GM19468 (cell line): ENCODE measurements around the gene SHISAL1.

Source experiments
- ATAC-seq: cut with Tn5 transposase; IDR thresholded peaks from one replicate; pipeline ENCODE4 v1.9.1; 2021; ENCODE audit warnings: mild to moderate bottlenecking, moderate library complexity, moderate number of reproducible peaks; ENCODE audit not compliant: unreplicated experiment; ENCODE audit errors: extremely low read depth

Gene SHISAL1

DNA sequence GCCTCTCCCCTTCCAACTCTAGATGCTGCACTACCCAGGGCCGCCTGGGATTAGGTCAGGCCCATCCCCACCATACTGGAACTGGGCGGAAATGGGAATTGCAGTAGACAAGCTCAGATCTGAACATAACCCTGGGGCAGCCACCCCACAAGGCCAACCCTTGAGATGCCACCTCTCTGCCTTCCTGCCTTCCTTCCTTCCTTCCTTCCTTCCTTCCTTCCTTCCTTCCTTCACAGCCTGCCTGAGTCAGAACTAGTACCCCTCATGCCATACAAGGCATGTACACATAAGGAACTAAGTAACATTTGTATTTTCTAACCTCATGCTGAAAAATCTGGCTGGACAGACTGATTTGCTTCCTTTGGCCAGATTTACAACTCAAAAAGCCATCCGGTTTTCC, 28.0 kb downstream of the SHISAL1 start:
- ATAC-seq, result no peak

DNA sequence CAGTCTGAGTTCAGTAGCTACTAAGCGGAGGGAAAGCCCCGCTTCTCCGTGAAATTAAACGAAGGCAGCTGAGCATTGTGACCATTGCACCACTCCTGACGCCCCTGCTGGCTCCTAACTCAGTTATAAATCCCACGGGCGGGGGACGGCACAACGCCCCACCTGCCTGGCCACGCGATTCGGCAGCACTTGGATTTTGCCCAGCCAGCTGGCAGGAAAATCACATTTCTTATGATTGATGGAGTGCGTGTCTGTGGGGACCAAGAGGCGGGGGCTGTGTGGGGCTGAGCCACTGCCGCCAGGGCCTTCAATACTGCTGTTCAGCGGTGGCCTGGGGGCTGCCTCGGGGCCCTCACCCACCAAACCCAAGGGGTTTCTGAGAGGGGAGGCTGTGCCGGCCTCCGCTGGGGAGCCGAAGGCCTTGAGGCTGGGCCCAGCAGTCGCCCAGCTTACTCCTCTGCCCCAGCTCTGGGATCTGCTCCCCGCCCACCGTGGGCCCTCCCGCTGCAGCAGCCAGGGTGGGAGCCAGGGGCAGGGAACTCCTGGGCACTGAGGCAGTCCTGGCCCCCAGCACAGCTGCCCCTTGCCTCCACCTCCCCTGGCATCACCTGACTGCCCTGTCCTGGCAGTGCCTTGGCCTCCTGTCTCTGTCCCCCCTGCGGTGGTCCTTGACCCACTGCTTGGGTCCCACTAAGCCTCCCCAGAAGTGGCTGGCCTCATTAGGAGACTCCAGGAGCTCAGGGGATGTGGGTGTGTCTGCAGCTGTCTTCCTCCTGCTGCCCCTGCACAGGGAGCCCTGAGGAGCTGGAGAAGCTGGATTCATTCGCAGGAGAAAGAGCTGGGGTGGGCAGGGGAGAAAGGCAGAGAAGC, 30.7 kb downstream of the SHISAL1 start:
- no peak for ATAC-seq

DNA sequence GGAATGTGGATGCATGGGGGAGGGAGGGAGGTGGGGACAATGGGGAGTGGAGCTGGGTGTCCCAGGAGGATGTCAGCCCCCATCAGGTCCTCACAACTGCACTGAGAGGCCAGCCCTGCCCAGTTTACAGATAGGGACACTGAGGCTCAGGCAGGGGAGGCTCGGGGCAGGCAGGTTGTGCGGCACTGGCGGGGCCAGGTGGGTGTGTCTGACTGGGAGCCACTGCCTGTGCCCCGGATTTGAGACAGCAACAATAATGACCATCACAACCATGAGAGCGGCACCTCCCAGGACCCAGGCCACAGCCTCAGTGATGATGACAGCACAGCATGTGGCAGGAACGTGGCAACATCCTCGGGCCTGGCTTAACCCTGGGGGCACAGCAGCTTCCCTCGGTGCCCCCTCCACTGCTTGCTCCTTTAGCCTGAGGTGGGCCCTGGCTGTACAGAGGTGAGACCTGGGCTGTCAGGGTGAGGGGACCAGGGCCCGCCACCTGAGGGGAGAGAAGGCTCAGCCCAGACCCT, 32.0 kb downstream of the SHISAL1 start:
- ATAC-seq, result no peak

DNA sequence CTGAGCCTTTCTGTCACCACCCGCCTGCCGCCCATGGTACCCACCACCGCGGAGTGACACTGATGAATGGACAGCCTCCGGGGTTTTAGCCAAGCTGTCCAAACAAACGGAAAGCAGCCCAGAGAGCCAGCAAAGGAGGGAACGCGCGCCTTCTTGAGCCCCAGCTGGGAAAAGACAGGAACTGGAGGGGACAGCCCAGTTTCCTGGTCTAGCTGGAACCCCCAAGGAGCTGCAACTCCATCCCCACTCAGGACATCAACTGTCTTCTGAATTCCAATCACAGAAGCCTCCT, 33.7 kb downstream of the SHISAL1 start:
- ATAC-seq, result no peak

DNA sequence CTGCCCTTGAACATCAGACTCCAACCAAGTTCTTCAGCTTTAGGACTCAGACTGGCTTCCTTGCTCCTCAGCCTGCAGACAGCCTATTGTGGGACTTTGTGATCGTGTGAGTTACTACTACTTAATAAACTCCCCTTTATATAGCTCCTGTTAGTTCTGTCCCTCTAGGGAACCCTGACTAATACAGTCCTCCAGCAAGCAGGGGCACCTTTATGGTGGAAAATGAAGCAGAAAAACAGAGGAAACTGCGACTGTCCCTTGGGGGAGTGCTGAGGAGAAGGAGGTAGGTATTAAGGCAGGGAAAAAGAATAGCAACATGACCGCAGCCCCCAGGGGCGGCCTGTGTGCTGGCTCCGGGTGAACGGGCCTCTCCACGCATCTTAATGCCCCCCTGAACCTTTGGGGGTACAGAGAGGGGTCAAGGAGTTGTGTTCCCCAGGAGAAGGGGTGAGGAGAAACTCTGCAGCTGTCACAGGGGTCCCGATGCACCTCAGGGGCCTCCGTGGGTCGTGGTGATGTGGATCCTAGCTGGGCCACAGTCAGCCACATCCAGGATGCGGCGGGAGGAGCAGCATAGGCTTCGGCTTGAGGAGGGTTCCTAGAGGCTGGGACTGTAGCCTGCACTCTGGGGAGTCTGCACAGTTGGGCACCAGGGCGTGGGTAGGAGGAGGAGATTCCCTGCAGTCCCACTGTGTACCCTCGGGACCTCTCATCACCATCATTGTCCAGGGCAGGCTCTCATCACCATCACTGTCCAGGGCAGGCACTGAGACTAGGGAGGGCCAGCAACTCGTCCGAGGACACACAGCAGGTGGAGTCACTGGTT, 34.3 kb downstream of the SHISAL1 start:
- no peak for ATAC-seq

DNA sequence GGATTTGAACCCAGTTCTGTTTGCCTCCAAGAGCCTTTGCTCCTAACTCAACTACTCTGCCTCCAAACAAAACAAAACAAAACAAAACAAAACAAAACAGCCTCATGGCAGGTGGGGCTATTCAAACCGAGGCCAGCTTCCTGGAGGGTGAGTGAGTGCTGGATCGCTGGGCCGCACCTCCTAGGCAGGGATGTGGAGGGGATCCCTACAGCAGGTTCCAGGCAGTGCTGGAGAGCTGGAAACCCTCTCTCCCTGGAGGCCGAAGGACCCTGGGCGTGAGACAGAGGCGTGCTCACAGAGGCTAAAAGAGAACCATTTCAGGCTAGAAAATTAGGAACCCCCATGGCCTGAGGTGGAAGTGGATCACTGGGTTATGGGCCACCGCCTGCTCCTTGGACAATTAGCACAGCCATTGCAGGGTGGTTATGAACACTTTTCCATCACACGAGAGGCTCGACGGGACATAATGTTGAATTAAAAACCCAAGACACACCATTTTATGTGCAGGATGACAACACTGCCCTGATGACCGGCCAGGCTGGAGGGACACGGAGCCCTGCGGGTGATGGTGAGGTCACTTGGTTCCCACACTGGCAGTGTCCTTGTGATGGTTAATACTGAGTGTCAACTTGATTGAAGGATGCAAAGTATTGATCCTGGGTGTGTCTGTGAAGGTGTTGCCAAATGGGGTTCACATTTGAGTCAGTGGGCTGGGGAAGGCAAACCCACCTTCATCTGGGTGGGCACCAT, 35.2 kb downstream of the SHISAL1 start:
- no peak for ATAC-seq

DNA sequence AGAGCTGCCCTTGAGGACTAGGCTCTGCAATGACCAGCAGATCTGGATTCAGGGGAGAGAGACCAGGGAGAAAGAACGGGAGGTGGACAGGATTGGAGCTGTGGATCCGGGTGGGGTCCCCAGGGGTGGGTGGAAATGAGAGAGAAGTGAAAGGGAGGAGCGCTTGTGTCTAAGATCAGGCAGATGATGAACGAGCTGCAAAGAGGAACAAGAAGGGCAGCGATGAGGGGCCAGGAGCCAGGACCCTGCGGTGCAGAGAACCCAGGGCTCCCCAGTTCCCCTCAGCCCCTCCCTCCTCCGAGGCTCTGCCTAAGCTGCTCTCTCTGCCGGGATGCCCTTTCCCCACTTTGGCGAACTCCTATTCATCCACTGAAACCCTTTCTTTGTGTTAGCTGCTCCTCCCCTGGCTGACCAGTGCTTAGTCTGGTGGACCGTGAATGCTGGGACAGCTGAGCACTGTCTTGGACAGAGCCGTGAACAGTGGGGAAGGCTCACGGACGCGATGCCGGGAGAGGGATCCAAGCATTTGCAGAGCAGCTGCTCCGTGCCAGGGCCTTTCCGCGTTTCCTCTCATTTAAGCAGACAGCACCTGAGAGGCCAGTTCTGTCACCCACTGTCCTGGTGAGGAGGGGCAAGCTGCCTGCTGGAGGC, 35.9 kb downstream of the SHISAL1 start:
- no peak for ATAC-seq

DNA sequence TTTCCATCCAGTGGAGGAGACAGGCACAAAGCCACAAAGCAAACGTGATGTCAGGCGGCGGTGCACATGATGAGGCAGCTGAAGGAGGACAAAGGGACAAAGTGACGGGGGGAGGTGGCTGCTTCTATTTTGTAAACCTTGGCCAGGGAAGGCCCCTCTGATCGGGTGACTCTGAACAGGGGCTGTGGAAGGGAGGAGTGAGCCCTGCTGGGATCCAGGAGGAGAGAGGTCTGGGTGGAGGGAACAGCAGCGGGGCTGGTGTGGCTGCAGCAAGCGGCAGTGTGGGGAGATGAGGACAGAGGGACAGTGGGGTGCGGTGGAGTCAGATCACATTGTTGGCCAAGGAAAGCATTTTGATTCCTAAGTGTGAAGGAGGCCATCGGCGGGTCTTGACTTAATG, 36.7 kb downstream of the SHISAL1 start:
- no peak for ATAC-seq

DNA sequence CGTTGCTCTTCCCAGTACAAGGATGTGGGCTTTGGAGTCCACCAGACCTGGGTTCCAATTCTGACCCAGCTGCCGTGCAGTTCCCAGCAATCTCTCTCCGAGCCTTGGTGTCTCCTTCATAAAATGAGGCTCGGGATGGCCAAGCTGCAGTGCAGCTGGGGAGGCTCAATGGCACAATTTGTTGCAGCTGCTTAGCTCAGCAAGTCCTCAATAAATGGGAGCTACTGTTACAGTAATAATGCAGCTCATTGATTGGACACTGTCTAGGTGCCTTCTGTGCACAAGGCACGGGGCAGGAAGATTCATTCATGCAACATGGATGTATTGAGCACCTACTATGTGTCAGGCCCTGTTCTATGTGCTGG, 37.1 kb downstream of the SHISAL1 start:
- ATAC-seq, result no peak

DNA sequence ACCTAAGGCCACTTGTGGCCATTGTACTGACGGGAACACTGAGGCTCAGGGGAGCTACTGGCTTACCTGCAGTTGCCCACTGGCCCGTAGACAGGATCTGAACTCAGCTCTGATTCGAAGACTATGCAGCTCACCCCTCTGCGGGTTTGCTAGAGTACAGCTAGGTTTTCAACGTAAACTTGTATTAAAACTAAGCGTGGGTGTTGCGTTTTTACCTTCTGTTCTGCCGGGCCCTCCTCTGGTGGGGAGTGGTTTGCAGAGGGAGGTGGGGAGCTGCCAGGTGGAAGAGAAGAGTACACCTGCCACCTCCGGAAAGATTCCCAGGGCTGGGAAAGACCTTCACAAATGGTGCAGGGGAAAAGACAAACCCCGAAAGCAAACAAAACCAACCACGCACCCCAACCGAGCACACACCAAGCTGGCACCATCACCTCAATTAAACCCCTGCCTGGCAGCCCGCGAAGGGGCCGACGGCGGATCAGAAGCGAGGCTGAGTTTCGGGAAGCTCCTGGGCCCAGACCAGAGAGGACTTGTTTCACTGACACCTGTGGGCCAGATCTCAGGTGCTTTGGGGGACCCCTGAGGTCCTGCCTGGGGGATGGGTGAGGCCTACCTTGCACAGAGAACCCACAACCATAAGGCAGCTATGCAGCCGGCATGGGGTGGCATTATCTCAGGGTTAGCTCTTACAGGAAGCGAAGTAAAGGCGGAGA, 37.7 kb downstream of the SHISAL1 start:
- no peak for ATAC-seq

DNA sequence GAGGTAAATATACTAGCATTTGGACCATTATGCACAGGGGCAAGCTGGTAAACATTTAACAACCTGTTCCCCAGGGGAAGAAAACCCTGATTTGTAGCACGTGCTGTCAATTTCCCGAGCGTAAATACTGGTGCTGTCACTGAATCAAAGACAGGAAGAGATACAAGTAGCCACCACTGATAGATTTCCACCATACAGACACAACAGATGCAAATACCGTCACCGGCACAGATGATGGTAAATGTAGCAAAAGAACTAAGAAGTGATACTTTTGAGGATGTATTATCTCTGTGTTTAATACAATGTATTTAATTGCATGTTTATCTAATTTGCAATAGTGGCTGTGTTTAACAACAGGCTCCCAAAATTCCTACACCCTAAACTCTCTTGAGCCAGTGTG, 39.6 kb downstream of the SHISAL1 start:
- no peak for ATAC-seq

DNA sequence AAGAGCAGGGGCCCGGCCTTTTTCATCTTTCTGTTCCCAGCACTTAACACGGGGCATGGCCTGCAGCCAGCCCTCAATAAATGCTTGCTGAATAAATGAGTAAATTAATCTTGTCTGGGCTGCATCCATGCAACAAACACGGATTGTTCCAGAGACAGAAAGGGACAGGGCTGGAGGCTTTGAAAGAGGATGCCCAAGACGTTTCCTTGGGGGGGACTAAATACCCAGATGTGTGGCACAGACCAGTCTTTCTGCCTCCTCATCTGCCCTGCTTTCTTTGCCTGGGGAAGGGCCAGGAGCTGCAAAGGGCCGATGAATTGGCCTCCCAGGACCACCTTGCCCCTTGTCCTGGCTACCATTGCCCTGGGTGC, 40.4 kb downstream of the SHISAL1 start:
- ATAC-seq, result no peak

DNA sequence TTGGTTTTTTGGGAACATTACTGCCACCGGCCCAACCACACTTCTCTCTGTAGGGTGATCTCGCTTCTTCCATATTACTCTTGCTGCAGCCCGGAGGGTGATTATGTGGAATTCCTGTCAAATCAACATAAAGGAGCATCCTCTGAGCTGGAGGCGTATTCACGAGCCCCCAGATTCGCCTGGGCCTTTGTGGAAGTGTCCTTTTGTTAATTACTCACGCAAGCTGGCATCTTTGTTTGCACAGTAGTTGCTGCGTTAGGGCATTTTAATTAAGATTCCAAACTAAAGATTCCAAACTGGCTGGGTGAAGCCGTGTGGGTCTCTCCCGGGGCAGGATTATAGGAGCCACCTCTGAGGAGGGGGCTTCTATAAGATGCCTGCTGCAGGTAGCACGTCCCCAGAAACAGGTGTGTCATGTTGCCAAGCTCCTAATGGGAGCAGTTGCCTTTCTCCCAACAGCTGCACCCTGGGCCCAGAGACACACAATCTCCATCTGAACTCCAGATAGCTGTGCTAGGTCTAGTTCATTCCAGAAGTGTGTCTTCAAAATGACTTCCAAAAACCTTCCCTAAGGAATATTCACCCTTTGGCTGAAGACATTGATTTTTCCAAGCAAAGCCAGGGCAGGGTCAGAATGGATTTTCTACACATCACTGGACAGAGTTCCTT, 40.9 kb downstream of the SHISAL1 start:
- ATAC-seq, result no peak

DNA sequence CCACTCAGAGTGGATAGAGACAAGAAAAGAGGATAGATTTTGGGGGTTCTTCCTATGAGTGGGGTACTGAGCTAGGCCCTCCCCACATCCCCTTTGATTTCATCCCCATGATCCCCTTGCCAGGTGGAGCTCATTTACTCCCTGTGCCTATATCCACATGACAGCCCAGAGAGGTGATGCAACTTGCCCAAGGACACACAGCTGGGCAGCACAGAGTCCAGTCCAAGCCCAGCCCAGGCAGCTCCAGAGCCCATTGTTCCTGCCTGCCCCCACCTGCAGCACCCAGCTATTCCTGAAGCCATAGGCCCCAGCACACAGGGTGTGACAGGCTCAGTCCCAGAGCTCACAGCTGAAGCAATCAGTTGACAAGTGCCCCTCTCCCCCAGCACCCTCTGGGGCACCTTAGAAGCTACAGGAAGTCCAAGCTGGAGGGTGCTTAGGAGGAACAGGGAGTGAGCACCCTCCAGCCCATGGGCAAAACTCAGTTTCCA, 41.7 kb downstream of the SHISAL1 start:
- ATAC-seq, result no peak

DNA sequence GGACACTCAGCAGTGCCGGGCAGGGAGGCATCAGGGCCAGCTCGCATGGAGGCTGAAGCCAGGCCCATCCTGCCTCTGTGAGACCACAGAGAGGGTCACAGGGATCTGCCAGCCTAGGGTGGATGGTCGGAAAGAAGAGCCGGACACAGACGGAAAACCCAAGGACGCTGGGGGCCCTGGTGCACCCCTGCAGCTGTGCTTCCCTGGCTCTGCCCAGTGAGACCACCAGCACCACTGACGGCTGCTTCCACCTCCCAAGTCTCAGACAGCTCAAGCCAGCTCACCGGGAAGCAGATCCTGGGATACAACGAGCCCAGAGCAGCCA, 42.2 kb downstream of the SHISAL1 start:
- no peak for ATAC-seq

DNA sequence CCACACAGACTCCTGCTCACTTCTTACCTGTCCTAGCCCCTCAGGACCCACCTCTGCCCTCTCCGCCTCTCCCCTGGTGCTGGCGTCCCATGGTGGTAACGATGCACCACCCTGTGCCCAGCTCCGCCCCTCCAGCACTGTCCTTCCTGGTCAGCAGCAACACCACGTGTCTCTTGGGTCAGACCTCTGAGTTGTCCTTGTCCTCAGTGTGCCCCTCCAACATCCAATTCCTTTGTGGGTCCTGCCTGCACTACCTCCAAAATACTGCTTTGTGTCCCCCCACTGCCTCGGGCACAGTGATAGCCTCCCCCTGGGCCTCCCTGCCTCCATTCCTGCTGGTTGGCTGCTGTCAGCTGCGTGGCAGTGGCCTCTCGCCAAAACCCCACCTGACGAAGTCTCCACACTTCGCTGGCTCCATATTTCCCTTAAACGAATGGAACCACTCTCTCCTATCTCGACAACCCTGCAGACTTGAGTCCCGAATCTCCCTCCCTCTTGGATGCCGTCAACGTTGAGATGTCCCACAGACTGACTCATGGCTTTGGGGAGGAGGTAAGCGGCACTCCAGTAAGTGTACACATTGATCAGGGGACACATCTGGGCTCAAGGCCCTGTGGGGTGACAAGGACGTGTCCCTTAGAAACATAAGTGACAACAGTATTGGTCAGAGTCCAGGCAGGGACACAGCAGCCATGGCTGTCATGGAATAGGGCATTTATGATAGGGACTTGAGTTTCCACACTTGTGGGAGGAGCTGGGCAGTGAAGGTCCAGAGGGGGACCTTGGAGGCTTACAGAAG, 42.8 kb downstream of the SHISAL1 start:
- ATAC-seq, result no peak

DNA sequence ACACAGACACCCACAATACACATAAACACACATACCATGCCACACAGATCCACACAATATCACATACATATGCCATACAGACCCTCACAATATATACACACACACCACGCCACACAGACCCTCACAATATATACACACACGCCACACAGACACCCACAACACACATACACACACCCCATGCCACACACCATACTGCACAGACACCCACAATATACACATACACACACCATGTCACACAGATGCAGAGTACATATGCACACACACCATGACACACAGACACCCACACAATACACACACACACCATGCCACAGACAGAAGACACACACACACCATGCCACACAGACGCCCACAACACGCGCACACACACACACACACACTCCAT, 43.6 kb downstream of the SHISAL1 start:
- ATAC-seq, result no peak

DNA sequence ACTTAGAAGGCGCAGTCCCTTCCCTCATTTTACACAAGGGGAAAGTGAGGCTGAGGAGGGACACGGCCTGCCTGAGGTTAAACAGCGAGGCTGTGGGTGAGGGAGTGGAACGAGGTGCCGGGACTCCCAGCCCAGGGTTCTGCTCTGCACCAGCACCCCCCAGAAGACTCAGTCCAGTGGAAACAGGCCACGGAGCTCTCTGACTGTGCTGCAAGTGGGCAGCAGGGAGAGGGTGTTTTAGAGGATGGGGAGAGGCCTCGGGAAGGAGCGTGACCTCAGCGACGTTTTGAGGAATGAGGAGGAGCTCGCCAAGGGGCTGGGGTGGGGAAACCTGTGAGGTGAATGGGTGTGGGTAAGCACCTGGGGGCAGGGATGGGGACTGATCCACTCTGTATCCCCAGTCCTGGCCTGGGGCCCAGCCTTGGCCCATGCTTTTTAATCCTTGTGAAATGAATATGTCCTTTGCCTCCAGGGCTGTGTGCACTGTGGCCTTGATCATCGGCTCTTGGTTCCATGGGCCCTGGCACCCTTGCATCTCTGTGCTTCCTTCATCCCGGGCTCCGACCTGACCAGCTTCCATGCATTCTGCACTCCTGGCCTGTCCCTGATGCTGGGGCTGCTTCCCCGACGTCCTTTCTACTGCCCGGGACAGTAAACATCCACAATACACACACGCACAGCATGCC, 44.2 kb downstream of the SHISAL1 start:
- ATAC-seq, result no peak
